Measurements from ENCODE around the gene HDAC3. TPM values are rescaled to one million over a fixed set of nuclear protein-coding genes. Genes with fewer than 3 reads are reported as not detected.

The HDAC3 gene
- total RNA-seq, 1 experiment from 2014 or later = 76.0 TPM

DNA sequence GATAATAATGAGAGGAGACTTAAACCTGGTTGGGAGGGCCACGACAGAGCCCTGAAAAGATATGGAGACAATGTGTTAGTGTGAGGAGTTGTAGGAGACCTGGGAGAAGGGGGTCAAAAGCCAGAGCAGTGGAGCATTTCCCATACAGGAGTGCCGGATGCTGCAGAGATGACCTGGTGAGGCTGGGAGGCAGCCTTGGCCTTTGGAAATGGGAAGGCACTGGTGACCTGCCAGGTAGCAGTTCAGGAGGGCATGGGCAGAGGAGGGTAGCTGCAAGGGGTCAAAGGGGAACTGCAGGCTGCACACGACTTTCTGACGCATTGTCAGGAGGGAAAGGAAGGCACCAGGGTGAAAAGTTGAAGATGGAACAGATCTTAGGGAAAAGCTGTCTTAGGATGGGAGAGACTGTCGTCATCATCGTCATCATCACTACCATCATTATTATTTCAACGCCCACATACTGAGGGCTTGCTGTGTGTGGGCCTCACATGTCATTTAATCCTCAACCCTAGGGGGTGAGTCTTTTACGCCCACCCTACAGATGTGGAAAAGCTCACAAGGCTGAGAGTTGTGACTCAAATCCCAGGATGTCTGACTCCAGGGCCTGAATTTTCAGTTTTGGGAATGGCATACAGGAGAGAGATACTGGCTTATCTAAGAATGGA is 32.1 kb upstream of the HDAC3 start:
- Histone ChIP-seq H4K20me1 (ENCODE audit: insufficient read depth) (no peaks in the 10 kb centered on the region), H3K27ac (no peak overlapping the region), H3K4me1 (replicated peaks; ENCODE audit: insufficient read depth) (no peaks in the 10 kb centered on the region), H3K4me3 (no peak overlapping the region), H3K27me3 (ENCODE audit: insufficient read depth, low read depth) (no peaks in the 10 kb centered on the region), H3K4me2 (no peak overlapping the region), H3K9me2 (ENCODE audit: insufficient read depth) (no peaks in the 10 kb centered on the region), H3K79me2 (ENCODE audit: low read depth) (no peaks in the 10 kb centered on the region), H3F3A (ENCODE audit: insufficient read depth, low read depth) (peaks cover 6% of the 10 kb centered on the region), H3K9me3 (ENCODE audit: insufficient read depth, low read depth) (no peaks in the 10 kb centered on the region), H3K36me3 (ENCODE audit: low read depth) (no peaks in the 10 kb centered on the region; the same call in 1 of the 2 replicates), H2AFZ (no peak overlapping the region)
- TF ChIP-seq EZH2 (IDR thresholded peaks at IDR 0.05; ENCODE audit: low read depth) = no peak
- TF ChIP-seq, protein P1, sequence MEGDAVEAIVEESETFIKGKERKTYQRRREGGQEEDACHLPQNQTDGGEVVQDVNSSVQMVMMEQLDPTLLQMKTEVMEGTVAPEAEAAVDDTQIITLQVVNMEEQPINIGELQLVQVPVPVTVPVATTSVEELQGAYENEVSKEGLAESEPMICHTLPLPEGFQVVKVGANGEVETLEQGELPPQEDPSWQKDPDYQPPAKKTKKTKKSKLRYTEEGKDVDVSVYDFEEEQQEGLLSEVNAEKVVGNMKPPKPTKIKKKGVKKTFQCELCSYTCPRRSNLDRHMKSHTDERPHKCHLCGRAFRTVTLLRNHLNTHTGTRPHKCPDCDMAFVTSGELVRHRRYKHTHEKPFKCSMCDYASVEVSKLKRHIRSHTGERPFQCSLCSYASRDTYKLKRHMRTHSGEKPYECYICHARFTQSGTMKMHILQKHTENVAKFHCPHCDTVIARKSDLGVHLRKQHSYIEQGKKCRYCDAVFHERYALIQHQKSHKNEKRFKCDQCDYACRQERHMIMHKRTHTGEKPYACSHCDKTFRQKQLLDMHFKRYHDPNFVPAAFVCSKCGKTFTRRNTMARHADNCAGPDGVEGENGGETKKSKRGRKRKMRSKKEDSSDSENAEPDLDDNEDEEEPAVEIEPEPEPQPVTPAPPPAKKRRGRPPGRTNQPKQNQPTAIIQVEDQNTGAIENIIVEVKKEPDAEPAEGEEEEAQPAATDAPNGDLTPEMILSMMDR (conservative IDR thresholded peaks at IDR 0.05) = no peak
- POLR2A ChIA-PET (ENCODE audit: unreplicated experiment) = no interaction called here
- CTCF ChIA-PET = interaction anchor here (0.6 kb wide), 1 partner anchor 112 kb away, joined by 3 read pairs; no protein-coding TSS in a partner anchor
- intact Hi-C loops (cut with micrococcal nuclease; ENCODE audit: unreplicated experiment) = no loop called here
- no peak for DNase-seq
- BruUV-seq (replicated peaks) = no TSS peak

DNA sequence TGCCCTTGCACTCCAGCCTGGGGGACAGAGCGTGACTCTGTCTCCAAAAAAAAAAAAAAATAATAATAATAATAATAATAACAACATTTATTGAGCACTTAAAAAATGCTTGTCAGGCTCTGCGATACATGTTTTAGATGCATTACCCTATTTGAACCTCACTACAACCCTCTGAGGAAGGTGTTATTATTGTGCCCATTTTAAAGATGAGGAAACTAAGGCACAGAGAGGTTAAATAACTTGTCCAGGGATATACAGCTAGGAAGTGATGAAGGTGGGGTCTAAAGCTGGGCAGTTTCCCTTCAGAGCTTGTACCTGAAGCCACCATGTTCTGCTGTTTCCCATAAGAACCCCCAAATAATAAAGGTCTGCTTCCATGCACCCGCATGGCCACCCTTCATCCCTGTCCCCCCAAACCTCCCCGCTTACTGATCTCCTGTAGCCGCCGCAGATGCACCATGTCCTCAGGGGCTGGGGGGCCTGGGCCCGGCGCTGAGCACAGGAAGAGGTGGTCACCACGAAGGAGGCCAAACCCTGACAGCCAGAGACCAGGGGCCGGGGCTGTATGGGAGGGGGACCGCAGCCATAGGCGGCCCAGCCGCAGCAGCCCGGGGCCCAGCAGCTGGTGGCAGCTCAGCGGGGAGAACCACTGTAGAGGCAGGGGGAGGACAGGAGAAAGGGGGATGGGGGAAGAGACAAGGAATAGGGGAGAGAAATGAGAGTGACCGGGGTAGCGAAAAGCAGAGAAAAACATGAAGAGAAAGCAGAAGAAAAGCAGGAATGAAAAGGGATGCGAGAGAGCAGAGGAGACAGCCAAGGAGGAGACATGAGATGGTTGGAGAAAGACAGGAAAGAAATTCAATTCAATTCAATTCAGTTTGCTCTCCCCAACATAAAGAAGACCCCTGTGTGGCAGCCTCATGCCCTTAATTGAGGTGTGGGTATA is 29.6 kb upstream of the HDAC3 start:
- Histone ChIP-seq H3K4me3 (no peak overlapping the region), H3K4me1 (replicated peaks; ENCODE audit: insufficient read depth) (no peaks in the 10 kb centered on the region), H3K27me3 (ENCODE audit: insufficient read depth, low read depth) (no peaks in the 10 kb centered on the region), H3K27ac (no peak overlapping the region), H3K36me3 (ENCODE audit: low read depth) (0 out of 2 replicates have a peak, but pooled peaks cover 3% of the 10 kb centered on the region), H3K9me2 (ENCODE audit: insufficient read depth) (no peaks in the 10 kb centered on the region), H3K79me2 (ENCODE audit: low read depth) (no peaks in the 10 kb centered on the region), H4K20me1 (ENCODE audit: insufficient read depth) (no peaks in the 10 kb centered on the region), H3K4me2 (no peak overlapping the region), H3F3A (ENCODE audit: insufficient read depth, low read depth) (peaks cover 6% of the 10 kb centered on the region), H2AFZ (no peak overlapping the region), H3K9me3 (ENCODE audit: insufficient read depth, low read depth) (no peaks in the 10 kb centered on the region)
- POLR2A ChIA-PET (ENCODE audit: unreplicated experiment) = no interaction called here
- BruUV-seq (replicated peaks) = no TSS peak
- DNase-seq = no peak
- CTCF ChIA-PET = interaction anchor here (0.6 kb wide), 2 partner anchors 142 to 299 kb away, joined by 3 to 4 read pairs; no protein-coding TSS in a partner anchor
- intact Hi-C loops (cut with micrococcal nuclease; ENCODE audit: unreplicated experiment) = loop anchor here (1.0 kb wide), 4 partner anchors 26 to 478 kb away; no protein-coding TSS in a partner anchor
- TF ChIP-seq EZH2 (IDR thresholded peaks at IDR 0.05; ENCODE audit: low read depth) = no peak
- TF ChIP-seq, protein P1 (conservative IDR thresholded peaks at IDR 0.05) = no peak

DNA sequence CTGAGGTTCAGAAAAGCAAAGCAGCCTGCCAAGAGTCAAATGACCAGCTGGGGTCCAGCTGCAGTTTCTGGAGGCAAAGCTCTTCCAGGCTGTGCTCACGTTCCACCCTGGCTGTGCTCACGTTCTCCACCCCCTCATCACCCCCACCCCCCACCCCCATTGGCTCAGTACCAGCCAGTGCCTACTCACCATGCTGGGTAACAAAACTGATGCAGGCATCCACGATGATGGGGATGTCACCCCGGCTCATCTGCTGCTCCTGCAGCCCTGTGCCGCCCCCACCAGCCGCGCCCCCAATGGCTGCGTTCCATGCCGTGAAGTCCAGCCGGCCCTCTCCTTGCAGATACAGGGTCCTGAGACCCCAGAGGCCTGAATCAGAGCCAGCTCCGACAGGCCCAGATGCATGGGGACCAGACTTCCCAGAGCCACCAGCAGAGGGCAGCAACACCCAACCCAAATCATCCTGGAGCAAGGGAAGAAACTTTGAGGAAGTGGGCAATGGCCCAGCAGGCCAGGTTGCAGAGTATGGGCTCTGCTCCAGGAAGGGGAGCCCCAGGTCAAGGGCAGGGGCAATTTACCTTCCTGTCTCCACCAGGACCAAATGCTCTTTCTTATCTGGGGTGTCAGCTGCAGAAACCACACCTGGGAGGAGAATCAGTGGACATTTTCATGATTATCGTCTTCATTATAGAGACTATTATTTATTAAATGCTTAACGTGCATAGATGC is 28.2 kb upstream of the HDAC3 start:
- H3K4me1 ChIP-seq (replicated peaks; ENCODE audit: insufficient read depth) = no peaks in the 10 kb centered on the region
- no peaks in the 10 kb centered on the region for H3K9me2 ChIP-seq (ENCODE audit: insufficient read depth)
- no peak overlapping the region for H3K27ac ChIP-seq
- H3K4me2 ChIP-seq = no peak overlapping the region
- no peaks in the 10 kb centered on the region for H3K9me3 ChIP-seq (ENCODE audit: insufficient read depth, low read depth)
- H3K4me3 ChIP-seq = no peak overlapping the region
- no peaks in the 10 kb centered on the region for H3K27me3 ChIP-seq (ENCODE audit: insufficient read depth, low read depth)
- intact Hi-C loops (cut with micrococcal nuclease; ENCODE audit: unreplicated experiment) = loop anchor here (1.0 kb wide), 4 partner anchors 27 to 479 kb away; no protein-coding TSS in a partner anchor
- DNase-seq = peak; percentile 44 to 74
- H3K36me3 ChIP-seq (ENCODE audit: low read depth) = 0 out of 2 replicates have a peak, but pooled peaks cover 5% of the 10 kb centered on the region
- BruUV-seq (replicated peaks) = no TSS peak
- no peaks in the 10 kb centered on the region for H4K20me1 ChIP-seq (ENCODE audit: insufficient read depth)
- no peaks in the 10 kb centered on the region for H3K79me2 ChIP-seq (ENCODE audit: low read depth)
- ChIA-PET POLR2A (ENCODE audit: unreplicated experiment) (no interaction called here), CTCF (interaction anchor here (0.6 to 0.7 kb wide), 4 partner anchors 143 to 473 kb away, joined by 3 read pairs; partner anchors contain the start of gene DELE1)
- H3F3A ChIP-seq (ENCODE audit: insufficient read depth, low read depth) = peaks cover 6% of the 10 kb centered on the region
- H2AFZ ChIP-seq = no peak overlapping the region
- TF ChIP-seq, protein P1 (conservative IDR thresholded peaks at IDR 0.05) = peak; percentile 93
- no peak for TF ChIP-seq EZH2 (IDR thresholded peaks at IDR 0.05; ENCODE audit: low read depth)

Measured in PC-9 (cell line).